Activated T-cell treated with anti-CD3 and anti-CD28 coated beads, Interleukin-2, amount 50 U/mL, for 4 hours (primary cell): ENCODE results near the gene GGT5. TPM values are rescaled to one million over a fixed set of nuclear protein-coding genes. Genes with fewer than 3 reads are reported as not detected.
"Not testable (repeated sequence)": the region's sequence is repeated elsewhere in the genome, so short reads cannot be mapped to it uniquely, and the experiment has no call there.

Experiments
- ATAC-seq, 2 donors: fragments of 200-7000 bp; cut with Tn5 transposase; one replicate each; pipeline ENCODE4 v1.10.0; 2021
- DNase-seq: peaks from one replicate; pipeline ENCODE4 v3.0.0-alpha.2; 2020
- H3K27me3 Mint-ChIP-seq: one replicate; pipeline ENCODE4 v1.8.0; 2021; ENCODE audit warnings: low read depth, mixed read lengths
- H3K36me3 Mint-ChIP-seq: one replicate; pipeline ENCODE4 v1.8.0; 2022; ENCODE audit warnings: mixed read lengths; ENCODE audit not compliant: insufficient read depth
- H3K4me1 Mint-ChIP-seq: one replicate; pipeline ENCODE4 v1.8.0; 2021; ENCODE audit warnings: low read depth, mixed read lengths
- H3K4me3 Mint-ChIP-seq: one replicate; pipeline ENCODE4 v1.8.0; 2021; ENCODE audit warnings: mild to moderate bottlenecking, moderate library complexity, mixed read lengths
- H3K9me3 Mint-ChIP-seq: one replicate; pipeline ENCODE4 v1.8.0; 2021; ENCODE audit warnings: mixed read lengths
- total RNA-seq, 3 donors: library from RNA; stranded (reverse); gene quantifications; one replicate each; pipeline ENCODE4 v1.2.1, GENCODE V29; 2021

Gene GGT5
- total RNA-seq, 3 donors from 2014 or later: 0.11 to 0.19 TPM; not detected in 1

- DNase-seq (no peak), ATAC-seq (no peak)
- Mint-ChIP-seq H3K4me1 (peaks cover 3% of the 10 kb centered on the region), H3K27me3 (no peaks in the 10 kb centered on the region), H3K9me3 (no peaks in the 10 kb centered on the region), H3K4me3 (no peak overlapping the region), H3K36me3 (no peaks in the 10 kb centered on the region)
Measured at GRCh38 chr22:24232124-24232523, 12.8 kb downstream of the GGT5 start.

- ATAC-seq (no peak), DNase-seq (no peak)
- Mint-ChIP-seq H3K27me3 (no peaks in the 10 kb centered on the region), H3K36me3 (no peaks in the 10 kb centered on the region), H3K4me3 (no peak overlapping the region), H3K9me3 (no peaks in the 10 kb centered on the region), H3K4me1 (peaks cover 3% of the 10 kb centered on the region)
Measured at GRCh38 chr22:24231706-24232105, 13.2 kb downstream of the GGT5 start.

- Mint-ChIP-seq H3K4me1 (peaks cover 3% of the 10 kb centered on the region), H3K4me3 (no peak overlapping the region), H3K9me3 (no peaks in the 10 kb centered on the region), H3K27me3 (no peaks in the 10 kb centered on the region), H3K36me3 (no peaks in the 10 kb centered on the region)
- DNase-seq: peak; percentile 65
- ATAC-seq: peak; percentile 76 to 80
Measured at GRCh38 chr22:24230911-24231656, 13.8 kb downstream of the GGT5 start.

GRCh38 chr22:24225951-24226350, 18.9 kb downstream of the GGT5 start:
- no peaks in the 10 kb centered on the region for H3K9me3 Mint-ChIP-seq
- H3K4me3 Mint-ChIP-seq: no peak overlapping the region
- H3K36me3 Mint-ChIP-seq: no peaks in the 10 kb centered on the region
- no peaks in the 10 kb centered on the region for H3K27me3 Mint-ChIP-seq
- DNase-seq: no peak
- ATAC-seq: no peak
- no peaks in the 10 kb centered on the region for H3K4me1 Mint-ChIP-seq

- ATAC-seq (no peak), DNase-seq (no peak)
- H3K4me3 Mint-ChIP-seq: no peak overlapping the region
- H3K27me3 Mint-ChIP-seq: no peaks in the 10 kb centered on the region
- H3K36me3 Mint-ChIP-seq: no peaks in the 10 kb centered on the region
- H3K4me1 Mint-ChIP-seq: no peaks in the 10 kb centered on the region
- H3K9me3 Mint-ChIP-seq: no peaks in the 10 kb centered on the region
Measured at GRCh38 chr22:24225044-24225601, 19.8 kb downstream of the GGT5 start.

- DNase-seq: no peak
- H3K27me3 Mint-ChIP-seq: no peaks in the 10 kb centered on the region
- no peaks in the 10 kb centered on the region for H3K9me3 Mint-ChIP-seq
- H3K4me3 Mint-ChIP-seq: no peak overlapping the region
- ATAC-seq: no peak
- H3K36me3 Mint-ChIP-seq: no peaks in the 10 kb centered on the region
- no peaks in the 10 kb centered on the region for H3K4me1 Mint-ChIP-seq
Measured at GRCh38 chr22:24224468-24224867, 20.4 kb downstream of the GGT5 start.

- Mint-ChIP-seq H3K27me3 (peaks cover 3% of the 10 kb centered on the region), H3K9me3 (no peaks in the 10 kb centered on the region), H3K4me1 (peaks cover 5% of the 10 kb centered on the region), H3K36me3 (no peaks in the 10 kb centered on the region), H3K4me3 (no peak overlapping the region)
- DNase-seq: no peak
- ATAC-seq: no peak
Measured at GRCh38 chr22:24219750-24220149, 25.1 kb downstream of the GGT5 start.

GRCh38 chr22:24217384-24217783, 27.5 kb downstream of the GGT5 start:
- Mint-ChIP-seq H3K27me3 (peaks cover 3% of the 10 kb centered on the region), H3K9me3 (no peaks in the 10 kb centered on the region), H3K4me3 (no peak overlapping the region), H3K4me1 (peaks cover 5% of the 10 kb centered on the region), H3K36me3 (no peaks in the 10 kb centered on the region)
- DNase-seq (no peak), ATAC-seq (no peak)

- no peaks in the 10 kb centered on the region for H3K9me3 Mint-ChIP-seq
- no peak for DNase-seq
- H3K36me3 Mint-ChIP-seq: no peaks in the 10 kb centered on the region
- ATAC-seq: peak; percentile 67 to 86
- no peak overlapping the region for H3K4me3 Mint-ChIP-seq
- H3K27me3 Mint-ChIP-seq: peaks cover 3% of the 10 kb centered on the region
- peaks cover 5% of the 10 kb centered on the region for H3K4me1 Mint-ChIP-seq
Measured at GRCh38 chr22:24216541-24217209, 28.2 kb downstream of the GGT5 start.

- Mint-ChIP-seq H3K36me3 (no peaks in the 10 kb centered on the region), H3K9me3 (no peaks in the 10 kb centered on the region), H3K4me3 (no peak overlapping the region), H3K27me3 (peaks cover 3% of the 10 kb centered on the region), H3K4me1 (peaks cover 5% of the 10 kb centered on the region)
- no peak for DNase-seq
- no peak for ATAC-seq
Measured at GRCh38 chr22:24214467-24215285, 30.2 kb downstream of the GGT5 start.

GRCh38 chr22:24213111-24213510, 31.8 kb downstream of the GGT5 start:
- not testable (repeated sequence) for DNase-seq, ATAC-seq, H3K36me3 Mint-ChIP-seq, H3K27me3 Mint-ChIP-seq, H3K9me3 Mint-ChIP-seq, H3K4me1 Mint-ChIP-seq, H3K4me3 Mint-ChIP-seq

GRCh38 chr22:24211716-24212115, 33.2 kb downstream of the GGT5 start:
- ATAC-seq, H3K27me3 Mint-ChIP-seq, DNase-seq, H3K4me3 Mint-ChIP-seq, H3K9me3 Mint-ChIP-seq, H3K36me3 Mint-ChIP-seq: not testable (repeated sequence)
- peaks cover 21% of the 10 kb centered on the region for H3K4me1 Mint-ChIP-seq

- not testable (repeated sequence) for DNase-seq, ATAC-seq, H3K9me3 Mint-ChIP-seq, H3K4me3 Mint-ChIP-seq, H3K36me3 Mint-ChIP-seq, H3K27me3 Mint-ChIP-seq
- peaks cover 18% of the 10 kb centered on the region for H3K4me1 Mint-ChIP-seq
Measured at GRCh38 chr22:24210409-24210808, 34.5 kb downstream of the GGT5 start.

- no peaks in the 10 kb centered on the region for H3K36me3 Mint-ChIP-seq
- ATAC-seq: no peak
- no peaks in the 10 kb centered on the region for H3K9me3 Mint-ChIP-seq
- H3K4me3 Mint-ChIP-seq: no peak overlapping the region
- H3K27me3 Mint-ChIP-seq: no peaks in the 10 kb centered on the region
- H3K4me1 Mint-ChIP-seq: peaks cover 18% of the 10 kb centered on the region
- DNase-seq: no peak
Measured at GRCh38 chr22:24209687-24210086, 35.2 kb downstream of the GGT5 start.
